DMS 273 (cell line): ENCODE measurements around the gene ANKRD13D.

Experiments
- DNase-seq: peaks from one replicate; lab custom pipeline; 2025; ENCODE audit not compliant: unreplicated experiment; lab: John Stamatoyannopoulos, UW

ANKRD13D gene

DNA sequence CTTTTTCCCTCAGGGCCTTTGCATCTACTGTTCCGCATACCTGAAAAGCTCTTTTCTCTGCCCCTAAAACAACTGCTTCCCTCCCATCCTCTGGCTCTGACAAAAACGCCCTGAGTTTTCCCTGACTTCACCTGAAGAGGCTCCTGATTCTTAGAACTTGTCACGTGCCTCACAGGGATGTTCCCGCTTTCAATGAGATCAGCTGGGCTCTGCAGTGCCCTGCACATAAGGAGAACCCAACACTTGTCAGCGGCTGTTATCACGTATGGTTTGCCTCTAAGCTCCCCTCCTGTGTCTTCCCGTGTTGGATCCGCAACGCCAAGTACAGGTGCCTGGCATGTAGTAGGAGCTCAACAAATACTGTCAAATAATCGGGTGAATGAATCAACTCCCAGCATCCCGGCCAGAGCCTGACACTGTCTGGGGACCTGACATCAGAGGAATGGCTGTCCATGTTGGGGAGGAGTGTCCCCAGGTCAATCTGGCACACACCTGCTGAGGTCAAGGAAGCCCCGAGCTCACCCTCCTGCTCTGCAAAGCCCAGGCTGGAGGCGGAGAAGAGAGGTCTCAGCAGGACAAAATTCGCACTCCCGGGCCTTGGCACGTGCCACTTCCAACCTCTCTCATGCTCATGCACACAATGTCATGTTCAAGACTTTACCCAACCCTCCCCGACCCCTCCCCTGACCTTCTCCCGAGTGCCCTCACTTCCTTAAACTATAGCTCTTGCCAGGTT is 27.0 kb upstream of the ANKRD13D start:
- no peak for DNase-seq

DNA sequence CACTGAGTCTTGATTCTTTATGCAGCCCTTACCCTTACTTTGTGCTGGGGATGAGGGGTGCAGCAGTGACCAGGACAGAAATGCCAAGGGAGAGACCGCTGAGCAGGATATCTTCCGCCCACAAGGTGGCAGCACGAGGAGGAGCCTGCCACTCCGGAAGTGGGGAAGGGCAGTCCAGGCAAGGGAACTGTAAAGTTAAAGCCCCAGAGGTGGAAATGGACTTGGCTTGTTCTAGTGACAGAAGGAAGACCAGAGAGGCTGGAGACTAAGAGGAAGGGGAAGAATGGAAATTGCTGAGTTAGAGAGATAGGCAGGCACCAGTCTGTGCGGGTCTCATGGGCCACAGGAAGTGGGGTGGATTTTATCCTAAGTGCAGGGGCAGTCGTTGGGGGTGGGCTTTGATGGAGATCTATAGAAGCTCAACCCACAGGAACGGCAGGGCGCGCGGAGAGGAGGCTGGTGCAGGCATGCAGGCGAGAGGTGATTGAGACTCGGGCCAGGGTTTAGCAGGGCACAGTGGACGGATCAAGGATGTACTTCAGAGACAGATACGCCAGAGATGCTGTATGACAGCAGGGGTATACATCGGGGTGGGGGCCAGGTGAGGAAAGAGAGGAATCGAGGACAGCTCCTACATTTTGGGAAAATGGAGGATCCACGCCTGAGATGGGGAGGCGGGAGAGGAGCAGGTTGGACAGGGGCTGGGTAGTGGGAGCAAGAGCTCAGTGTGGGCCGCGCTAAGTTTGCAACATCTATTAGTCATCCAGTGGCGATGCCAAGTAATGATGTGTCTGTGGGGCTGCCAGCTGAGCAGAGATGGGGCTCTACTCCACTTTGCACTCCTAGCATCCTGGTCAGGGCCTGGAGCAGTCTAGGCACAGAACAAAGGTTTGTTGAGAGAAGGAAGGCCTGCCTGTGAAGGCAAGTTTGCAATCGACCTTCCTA is 26.1 kb upstream of the ANKRD13D start:
- peak; percentile 81 for DNase-seq

DNA sequence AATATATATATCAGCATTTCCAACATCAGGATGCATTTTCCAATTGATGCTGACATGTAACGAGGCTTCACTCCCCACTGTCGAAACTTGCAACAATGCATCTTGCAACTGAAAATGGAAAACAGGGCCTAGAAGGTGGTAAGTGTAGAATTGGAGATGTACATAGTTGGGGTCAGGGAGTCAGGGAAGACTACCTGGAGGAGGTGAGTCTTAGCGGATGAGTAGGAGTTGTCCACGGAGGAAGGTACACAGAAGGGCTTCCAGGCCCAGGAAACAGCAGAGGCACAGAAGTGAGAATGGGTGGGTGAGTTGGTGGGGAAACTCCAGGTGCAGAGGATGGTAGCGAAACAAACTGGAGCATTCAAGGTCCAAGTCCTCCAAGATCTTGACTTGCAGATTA is 24.8 kb upstream of the ANKRD13D start:
- no peak for DNase-seq

DNA sequence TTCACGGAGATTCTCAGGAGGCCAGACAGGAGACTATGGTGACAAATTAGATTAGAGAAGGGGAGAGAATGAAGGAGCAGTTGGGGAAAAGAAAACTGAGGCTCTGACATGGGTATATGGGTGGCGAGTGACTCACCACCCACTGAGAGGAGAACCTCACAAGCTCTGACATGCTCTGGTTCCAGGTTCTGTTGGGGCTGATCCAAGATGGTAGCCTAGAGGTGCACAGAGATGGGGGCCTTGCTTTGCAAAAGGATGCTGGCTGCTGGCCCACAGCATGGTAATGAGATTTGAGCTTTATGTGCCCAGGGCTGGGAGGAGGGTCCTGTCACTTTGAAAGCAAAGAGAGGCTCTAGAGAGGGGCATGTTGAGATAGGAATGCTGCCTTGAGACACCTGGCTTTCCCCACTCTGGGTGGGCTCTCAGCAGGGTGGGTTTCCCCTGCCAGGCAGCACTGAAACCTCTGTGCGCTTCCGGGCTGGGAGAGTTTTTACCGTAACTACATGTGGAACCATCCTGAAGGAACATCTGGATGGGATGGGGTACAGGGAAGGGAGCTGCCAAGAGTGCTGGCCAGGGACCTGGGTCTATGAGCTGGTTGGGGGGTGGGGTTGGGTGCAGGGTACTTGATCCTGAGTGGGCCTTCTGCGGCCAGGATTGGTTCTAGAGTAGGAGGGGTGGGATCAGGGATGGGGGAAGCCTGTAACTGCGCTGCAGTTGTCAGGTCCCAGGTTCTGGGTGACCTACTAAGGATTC is 24.0 kb upstream of the ANKRD13D start:
- no peak for DNase-seq

DNA sequence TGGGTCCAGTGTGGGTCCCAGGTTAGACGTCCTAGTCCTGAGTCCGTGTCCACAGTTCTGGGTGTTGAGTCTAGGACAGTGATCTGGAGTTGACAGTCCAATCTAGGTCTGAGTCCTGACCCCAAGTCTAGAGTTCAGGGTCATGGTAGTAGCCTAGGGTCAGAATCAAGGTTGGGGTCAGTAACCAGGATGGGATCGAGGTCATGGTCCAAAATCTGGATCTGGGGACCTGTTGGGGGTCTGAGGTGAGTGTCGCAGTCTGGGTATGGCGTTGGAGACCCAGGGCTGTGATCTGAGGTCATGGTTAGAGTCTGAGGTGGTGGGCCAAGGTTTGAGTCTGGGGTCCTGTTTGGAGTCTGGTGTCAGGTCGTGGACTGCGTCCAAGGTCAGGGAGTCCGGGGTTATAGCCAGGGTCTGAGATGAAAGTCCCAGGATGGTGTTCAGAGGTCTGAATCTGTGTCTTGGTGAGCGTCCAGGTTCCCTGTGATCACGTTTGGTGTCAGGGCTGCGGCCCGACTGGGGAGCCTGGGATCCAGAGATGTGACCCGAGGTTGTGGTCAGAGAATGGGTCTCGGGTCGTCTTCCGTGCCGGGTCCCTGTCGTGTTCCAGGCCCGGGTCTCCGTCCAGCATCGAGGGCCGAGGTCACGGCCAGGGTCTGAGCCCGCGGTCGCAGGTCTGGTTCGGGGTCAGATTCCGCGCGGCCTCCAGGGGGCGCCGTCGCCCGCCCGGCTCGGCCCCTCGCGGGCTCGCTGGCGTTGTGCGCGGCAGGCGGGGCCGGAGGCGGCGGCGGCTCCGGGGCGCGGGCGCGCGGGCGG is 23.3 kb upstream of the ANKRD13D start:
- peak; percentile 79 for DNase-seq

DNA sequence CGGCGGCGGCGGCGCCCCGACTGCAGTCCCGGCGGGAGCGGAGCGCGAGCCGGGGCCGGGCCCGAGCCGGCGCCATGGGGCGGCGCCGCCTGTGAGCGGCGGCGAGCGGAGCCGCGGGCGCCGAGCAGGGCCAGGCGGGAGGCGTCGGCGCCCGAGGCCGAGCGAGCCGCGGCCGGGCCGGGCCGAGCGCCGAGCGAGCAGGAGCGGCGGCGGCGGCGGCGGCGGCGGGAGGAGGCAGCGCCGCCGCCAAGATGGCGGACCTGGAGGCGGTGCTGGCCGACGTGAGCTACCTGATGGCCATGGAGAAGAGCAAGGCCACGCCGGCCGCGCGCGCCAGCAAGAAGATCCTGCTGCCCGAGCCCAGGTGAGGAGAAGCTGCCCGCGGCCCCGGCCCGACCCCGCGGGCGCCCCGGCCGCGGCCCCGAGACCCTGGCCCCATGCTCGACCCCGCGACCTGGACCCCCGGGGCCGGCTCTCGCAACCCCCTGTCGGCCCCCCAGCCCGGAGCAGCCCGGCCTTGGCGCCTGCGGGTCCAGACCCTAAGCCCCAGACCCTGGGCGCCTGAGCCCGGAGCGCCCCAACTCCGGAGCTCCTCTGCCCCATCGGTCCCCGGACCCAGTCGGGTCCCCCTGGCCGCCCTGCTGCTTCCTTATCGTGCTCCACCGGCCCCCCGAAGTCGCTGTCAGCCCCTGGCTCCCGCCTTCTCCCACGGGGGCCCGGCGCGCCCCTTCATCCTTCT is 22.5 kb upstream of the ANKRD13D start, which contains the start of gene GRK2:
GRK2 (plus strand) TSS at position 25 of the 739 bp plus-strand sequence; CDS start at position 252, 227 bp downstream.
- peak; percentile 76 for DNase-seq

DNA sequence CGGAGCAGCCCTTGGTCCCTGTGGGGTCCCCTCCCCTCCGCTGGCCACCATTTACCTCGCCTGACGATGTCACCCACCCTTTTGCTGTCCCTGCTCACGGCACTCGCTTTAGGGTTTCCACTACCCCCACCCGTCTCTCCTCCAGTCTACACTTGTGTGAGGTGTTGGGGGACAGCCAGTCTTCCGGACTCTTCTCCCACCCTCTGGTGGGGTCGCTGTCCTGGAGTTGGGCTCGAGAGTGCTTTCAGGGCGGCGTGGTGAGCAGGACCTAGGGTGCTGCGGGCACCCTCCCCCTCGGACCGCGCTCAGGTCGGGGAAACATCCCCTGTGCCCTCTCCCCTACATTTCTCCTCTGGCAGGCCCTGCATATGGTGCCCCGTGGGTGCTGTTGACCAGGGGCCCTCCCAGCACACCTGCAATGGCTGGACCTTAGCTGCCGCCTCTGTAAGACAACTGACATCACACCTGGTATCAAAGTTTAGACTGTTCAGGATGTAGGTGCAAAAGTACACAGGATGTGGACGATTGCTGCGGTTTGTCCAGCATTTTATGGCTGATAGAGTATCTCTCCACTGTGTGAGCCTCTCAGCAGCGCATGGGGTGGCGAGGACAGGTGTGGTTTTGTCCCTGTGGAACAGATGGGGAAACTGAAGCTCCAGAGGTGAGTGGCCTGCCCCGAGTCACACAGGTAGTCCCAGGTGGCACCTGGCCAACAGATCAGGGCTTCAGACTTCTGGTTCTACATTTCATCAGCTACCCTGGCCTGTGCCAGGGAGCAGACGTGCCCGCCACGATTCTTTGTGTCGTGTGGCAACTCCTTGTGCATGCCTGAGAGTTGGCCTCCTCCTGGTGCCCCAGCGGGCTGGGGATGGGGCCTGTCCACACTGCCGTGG is 21.7 kb upstream of the ANKRD13D start:
- no peak for DNase-seq

DNA sequence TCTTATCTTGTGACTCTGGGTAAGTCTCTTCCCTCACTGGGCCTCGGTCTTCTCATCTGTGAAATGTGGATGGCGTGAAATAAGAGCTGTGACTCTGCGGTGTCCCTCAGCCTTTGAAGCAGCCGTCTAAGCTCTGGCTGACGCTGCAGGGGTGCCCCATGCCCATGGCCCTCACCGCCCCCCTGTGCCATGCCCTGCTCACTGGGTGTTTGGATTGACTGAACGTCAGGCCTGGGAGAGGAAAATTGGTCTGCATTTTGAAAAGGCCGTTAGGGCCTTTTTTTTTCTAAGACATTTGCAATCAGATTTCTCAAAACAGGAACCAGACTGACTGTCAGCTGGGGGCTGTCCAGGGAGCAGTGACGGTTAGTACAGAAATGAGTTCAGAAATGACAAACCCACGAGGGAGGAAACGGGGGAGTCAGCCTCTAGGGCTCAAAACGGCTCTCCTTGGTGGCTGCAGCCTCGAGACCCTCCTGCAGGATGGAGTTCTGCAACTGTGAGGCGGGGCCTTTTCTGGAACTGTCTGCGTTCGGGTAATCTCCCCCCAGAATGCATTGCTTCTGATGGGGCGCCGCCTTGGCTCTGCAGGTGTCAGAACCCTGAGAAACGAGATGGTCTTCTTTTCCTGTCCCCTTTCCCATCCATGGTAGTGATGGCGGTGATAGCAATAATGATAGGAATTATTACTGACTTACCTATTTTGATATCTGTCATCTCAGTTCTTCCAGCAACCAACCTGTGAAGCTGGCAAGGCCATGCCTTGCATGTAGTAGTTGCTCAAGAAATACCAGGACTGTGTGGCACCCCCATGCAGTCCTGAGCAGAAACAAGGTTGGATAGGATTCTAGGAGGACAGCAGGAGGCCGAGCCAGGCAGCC is 20.8 kb upstream of the ANKRD13D start:
- no peak for DNase-seq

DNA sequence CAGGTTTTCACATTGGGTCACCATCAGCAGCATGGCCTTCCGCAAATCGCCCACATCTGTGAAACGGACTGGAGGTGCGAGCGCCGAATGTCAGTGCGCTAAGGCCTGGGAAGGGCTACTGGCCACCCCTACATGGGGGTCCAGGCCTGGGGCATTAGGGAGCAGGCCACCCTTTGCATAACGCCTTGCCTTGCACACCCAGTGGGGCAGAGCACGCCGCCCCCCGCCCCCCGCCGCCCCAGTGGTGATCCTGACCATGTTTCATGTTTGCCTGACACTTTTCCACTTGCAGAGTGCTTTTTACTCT is 20.2 kb upstream of the ANKRD13D start:
- DNase-seq = no peak

DNA sequence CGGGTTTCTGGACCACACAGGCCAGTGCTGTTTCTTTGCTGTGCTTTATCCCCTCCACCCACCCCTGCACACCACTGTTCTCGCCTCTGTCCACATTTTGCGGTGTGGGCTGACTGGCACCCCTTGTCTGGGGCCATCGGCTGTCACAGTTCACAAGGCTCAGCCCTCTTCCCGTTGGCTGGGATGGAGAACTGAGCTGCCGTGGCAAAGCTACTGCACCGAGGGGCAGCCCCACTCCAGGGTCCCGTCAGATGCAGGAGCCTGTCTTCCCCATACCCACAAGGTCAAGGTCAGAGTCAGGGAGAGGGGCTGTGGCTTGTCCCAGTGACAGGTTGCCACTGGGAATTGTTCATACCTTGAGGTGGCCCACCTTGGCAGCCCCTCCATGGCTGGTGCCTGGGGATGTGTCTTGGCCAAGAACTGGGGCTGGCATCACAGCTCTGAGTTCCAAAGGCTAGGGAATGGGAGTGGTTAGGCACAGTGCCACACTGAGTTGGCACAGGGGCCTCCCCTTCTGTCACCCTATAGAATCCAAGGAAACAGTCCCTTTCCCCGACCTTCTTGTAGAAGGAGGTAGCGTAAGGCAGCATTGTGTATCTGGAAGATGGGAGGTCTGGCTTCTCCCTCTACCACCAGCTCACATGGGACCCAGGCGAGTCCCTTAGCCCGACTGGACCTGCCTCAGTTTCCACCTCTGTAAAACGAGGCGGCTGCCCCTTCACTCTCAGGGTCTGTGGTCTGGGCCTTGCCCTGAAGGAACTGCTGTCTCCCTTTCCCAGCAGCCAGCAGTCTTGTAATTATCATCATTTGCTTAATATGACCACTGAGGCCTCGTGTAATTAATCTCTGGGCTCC is 19.5 kb upstream of the ANKRD13D start:
- peak; percentile 82 for DNase-seq

DNA sequence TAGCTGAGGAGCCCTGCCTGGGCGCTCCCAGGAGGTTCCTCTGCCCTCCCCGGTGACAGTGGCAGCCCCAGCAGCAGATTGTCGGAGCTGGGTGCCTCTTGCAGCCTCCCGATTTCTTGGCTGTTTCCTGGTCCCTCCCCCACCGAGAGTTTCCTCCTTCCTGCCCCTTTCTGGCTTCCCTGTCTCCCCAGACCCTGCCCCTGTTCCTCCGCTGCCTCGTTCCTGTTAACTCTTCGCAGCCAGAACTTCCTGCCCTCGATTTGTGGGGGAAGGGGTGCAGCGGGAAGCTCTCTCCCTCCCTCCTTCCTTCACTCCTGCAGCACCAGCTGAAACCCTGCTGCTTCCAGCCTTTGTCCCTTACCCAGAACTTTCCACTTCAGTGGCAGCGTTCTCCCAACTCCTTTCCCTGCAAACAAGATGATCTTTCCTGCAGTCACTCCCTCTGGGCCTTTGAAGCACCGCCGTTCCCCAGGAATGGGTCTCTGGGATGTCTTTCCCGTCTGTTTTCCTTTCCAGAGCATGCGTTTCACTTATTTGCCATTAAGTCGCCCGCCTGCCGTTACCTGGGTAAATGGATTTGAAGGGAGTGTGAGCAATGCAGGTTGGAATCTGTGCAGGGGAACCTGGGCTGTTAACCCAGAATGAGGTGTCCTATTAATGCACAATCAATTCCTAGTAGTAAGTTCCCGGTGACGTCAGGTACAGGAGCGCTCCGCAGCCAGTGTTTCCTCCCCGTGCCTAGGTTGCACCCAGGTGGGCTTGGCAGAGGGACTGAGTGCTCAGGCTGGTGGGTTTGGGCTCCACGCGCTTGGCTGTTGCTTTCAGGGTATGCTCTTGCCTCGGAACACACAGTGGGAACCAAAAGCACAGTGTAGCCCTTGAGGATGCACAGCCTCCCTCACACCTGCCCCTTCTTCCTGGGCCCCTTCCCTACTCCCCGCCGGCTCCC is 18.6 kb upstream of the ANKRD13D start:
- no peak for DNase-seq

DNA sequence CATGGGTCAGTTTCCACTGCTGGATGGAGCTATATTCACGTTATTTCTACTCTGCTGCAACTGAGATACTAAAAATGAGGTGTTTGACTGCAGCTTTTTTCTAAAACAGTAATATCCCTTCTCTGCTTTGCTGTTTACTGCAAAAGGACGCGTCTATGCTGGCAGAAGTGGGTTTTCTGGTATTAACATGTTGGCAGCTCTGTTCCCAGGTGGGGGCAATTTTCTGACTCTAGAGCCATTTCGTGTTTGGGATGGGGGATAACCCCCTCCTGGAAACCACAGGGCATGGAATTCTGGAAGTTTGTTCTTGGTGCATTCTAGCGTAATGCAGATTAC is 17.9 kb upstream of the ANKRD13D start:
- no peak for DNase-seq

DNA sequence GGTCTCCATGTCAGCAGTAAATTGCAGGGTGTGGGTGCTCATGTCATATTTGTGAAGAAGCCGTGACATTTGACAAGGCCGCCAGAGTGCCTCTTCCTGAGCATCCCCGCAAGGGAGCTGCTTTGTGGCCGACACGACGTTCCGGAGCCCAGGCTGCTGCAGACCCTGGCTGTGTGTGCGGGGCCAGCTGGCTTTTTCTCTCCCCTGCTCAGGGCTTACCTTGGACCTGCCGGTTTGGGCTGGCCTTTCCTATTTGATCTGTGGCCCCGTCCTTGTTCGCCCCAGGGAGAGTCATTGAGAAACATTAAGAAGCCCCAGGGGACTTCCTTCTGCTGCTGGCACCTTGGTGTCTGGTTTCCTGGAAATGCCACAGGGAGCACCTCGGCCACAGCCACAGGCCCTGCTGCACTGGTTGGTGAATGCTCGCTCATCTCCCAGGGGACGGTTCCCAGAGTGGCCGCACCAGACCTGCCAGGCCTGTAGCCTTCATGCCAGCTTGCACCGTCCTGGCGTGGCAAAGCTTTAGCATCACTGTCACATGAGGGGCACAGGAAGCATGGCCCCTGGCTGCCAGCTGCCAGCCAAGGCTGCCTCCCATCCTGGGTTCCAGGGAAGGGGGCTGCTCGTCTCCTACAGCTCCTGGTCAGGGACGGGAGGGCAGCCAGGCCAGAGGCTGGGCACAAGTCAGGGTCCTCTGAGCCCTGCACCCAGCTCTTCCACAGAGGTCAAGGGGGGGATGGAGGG is 17.4 kb upstream of the ANKRD13D start:
- no peak for DNase-seq

DNA sequence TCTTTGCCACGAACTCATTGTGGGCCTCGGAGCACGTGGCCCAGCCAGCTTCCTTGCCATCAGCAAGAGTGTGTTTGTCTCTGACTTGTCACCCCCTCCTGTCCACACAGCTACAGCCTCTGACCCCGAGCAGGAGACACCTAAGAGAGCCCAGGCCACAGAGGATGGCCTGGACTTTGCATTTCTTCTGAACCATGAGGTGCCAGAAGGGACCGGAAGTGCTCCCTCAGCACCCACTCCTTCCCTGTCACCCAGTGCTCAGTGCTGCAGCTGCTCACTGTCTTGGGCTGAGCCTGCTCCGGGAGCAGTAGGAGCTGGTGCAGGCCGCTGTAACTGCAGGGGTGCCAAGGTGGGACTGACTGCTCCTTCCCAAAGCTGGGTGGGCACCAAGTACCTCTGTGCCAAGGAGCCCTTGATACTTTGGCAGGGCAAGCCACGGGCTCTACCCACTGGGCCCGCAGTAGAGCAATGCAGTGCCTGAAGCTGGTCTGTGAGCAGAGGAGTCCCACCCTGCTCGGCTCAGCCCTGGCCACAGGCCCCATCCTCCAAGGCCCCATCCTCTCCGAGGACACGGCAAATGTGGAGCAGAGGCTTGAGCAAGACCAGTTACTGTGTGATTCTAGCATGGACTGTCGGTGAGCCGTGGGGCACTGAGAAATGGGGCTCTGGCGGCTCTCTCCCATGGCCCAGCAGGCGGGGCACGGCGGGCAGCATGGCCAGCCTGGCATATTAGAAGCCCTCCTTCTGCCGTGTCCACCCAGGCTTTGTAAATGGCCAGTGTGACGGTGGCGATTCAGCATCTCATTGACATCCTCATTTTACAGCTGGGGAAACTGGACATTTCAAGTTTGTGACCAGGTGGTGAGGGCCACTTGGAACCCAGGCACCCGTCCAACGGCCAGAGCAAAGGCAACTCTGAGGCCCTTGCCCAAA is 16.5 kb upstream of the ANKRD13D start:
- no peak for DNase-seq
